ENCODE measurements around the gene PREP. TPM values are rescaled to one million over a fixed set of nuclear protein-coding genes. Genes with fewer than 3 reads are reported as not detected.

Gene PREP
- total and polyA plus RNA-seq, 8 donors, result 11.0 to 53.3 (median 18.1) TPM

DNA sequence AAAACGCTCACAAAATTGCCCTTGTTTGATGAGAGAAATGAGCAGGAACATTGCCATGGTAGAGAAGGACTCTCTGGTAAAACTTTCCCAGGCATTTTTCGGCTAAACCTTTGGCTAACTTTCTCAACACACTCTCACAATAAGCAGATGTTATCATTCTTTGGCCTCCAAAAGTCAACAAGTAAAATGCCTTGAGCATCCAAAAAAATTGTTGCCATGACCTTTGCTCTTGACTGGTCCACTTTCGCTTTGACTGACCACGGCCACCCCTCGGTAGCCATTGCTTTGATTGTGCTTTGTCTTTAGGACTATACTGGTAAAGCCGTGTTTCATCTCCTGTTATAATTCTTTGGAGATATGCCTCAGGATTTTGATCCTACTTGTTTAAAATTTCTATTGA lies 41.1 kb upstream of the PREP start:
- WGBS, 5 donors, result 76 to 83% (median 79%) methylated on average over 6 of the region's 6 CpGs
- intact Hi-C loops (cut with DNase I; ENCODE audit: low total_unique reads), result no loop called here
- TF ChIP-seq, protein P1, sequence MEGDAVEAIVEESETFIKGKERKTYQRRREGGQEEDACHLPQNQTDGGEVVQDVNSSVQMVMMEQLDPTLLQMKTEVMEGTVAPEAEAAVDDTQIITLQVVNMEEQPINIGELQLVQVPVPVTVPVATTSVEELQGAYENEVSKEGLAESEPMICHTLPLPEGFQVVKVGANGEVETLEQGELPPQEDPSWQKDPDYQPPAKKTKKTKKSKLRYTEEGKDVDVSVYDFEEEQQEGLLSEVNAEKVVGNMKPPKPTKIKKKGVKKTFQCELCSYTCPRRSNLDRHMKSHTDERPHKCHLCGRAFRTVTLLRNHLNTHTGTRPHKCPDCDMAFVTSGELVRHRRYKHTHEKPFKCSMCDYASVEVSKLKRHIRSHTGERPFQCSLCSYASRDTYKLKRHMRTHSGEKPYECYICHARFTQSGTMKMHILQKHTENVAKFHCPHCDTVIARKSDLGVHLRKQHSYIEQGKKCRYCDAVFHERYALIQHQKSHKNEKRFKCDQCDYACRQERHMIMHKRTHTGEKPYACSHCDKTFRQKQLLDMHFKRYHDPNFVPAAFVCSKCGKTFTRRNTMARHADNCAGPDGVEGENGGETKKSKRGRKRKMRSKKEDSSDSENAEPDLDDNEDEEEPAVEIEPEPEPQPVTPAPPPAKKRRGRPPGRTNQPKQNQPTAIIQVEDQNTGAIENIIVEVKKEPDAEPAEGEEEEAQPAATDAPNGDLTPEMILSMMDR (IDR thresholded peaks at IDR 0.05), result no peak
- TF ChIP-seq POLR2A (IDR thresholded peaks at IDR 0.05) (no peak), POLR2AphosphoS5 (IDR thresholded peaks at IDR 0.05) (no peak), EP300 (IDR thresholded peaks at IDR 0.05) (no peak)
- no peaks in the 10 kb centered on the region for H3K4me1 ChIP-seq
- H3K9me3 ChIP-seq, result no peaks in the 10 kb centered on the region
- H3K36me3 ChIP-seq, result no peaks in the 10 kb centered on the region
- no peak overlapping the region for H3K27ac ChIP-seq
- no peaks in the 10 kb centered on the region for H3K27me3 ChIP-seq
- no peak overlapping the region for H3K4me3 ChIP-seq
- DNase-seq, result no peak

DNA sequence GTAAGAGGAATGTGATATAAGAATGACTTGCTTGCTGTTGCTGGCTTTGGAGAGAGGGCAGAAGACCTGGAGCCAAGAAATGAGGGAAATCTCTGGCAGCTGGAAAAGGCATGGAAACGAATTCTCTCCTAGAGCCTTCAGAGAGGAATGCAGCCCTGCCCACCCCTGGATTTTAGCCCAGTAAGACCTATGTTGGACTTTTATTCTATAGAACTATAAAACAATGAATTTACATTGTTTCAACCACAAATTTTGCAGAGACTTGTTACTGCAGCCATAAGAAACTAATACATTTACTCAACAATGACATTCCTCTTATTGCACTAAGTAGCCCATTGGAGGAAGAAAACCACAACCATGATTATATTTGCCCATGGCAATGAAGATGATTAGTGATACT lies 39.5 kb upstream of the PREP start:
- Histone ChIP-seq H3K36me3 (no peaks in the 10 kb centered on the region), H3K4me1 (no peaks in the 10 kb centered on the region), H3K9me3 (no peaks in the 10 kb centered on the region), H3K27me3 (no peaks in the 10 kb centered on the region), H3K27ac (no peak overlapping the region), H3K4me3 (no peak overlapping the region)
- TF ChIP-seq, protein P1 (IDR thresholded peaks at IDR 0.05), result no peak
- TF ChIP-seq EP300 (IDR thresholded peaks at IDR 0.05) (no peak), POLR2A (IDR thresholded peaks at IDR 0.05) (no peak), POLR2AphosphoS5 (IDR thresholded peaks at IDR 0.05) (no peak)
- 56 to 69% (median 63%) methylated on average over 1 of the region's 1 CpG for WGBS, 5 donors
- intact Hi-C loops (cut with DNase I; ENCODE audit: low total_unique reads), result no loop called here
- DNase-seq, result no peak

DNA sequence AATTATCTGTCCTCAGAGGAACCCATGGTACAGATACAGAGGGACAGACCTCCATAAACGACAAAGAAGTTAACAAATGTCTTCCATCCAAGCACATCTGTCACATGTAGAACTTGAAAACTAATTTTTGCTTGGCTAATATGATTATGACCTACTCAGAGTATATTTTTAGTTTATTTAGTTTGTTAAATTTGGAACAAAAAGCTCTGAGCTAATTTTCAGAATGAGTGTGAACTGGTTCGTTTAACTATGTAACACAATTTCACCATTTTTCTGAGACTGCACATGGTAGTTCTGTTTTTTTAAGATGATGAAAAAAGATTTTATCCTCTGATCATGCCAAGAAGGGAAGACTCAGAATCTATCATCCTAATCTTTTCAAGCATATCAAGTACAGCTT lies 34.4 kb upstream of the PREP start:
- no peak for DNase-seq
- WGBS, 5 donors, result 61 to 73% (median 71%) methylated on average over 2 of the region's 2 CpGs
- H3K27ac ChIP-seq, result no peak overlapping the region
- no peaks in the 10 kb centered on the region for H3K27me3 ChIP-seq
- no peaks in the 10 kb centered on the region for H3K9me3 ChIP-seq
- no peaks in the 10 kb centered on the region for H3K36me3 ChIP-seq
- H3K4me3 ChIP-seq, result no peak overlapping the region
- H3K4me1 ChIP-seq, result no peaks in the 10 kb centered on the region
- intact Hi-C loops (cut with DNase I; ENCODE audit: low total_unique reads), result no loop called here
- TF ChIP-seq EP300 (IDR thresholded peaks at IDR 0.05), result no peak

DNA sequence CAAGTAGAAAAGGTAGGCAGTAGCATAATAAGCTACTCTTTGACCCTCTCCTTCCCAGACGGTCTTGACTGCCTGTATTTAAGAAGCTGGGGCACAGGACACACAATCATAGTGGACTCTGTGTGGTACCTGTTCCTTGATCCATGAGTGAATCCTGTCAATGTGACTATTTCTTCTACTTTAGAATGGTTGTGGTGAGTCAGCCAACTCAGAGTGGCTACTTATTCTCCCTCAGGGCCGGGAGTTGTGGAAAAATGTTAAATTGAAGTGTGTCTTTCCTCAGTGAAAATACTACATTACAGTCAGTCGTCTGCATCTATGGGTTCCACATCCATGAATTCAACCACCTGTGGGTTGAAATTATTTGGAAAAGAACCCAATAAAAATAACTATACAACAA lies 30.8 kb upstream of the PREP start:
- intact Hi-C loops (cut with DNase I; ENCODE audit: low total_unique reads), result no loop called here
- Histone ChIP-seq H3K27ac (no peak overlapping the region), H3K4me3 (no peak overlapping the region), H3K9me3 (no peaks in the 10 kb centered on the region), H3K4me1 (no peaks in the 10 kb centered on the region), H3K36me3 (no peaks in the 10 kb centered on the region), H3K27me3 (no peaks in the 10 kb centered on the region)
- 75 to 86% (median 79%) methylated on average over 3 of the region's 3 CpGs for WGBS, 5 donors
- TF ChIP-seq EP300 (IDR thresholded peaks at IDR 0.05) (no peak), POLR2A (IDR thresholded peaks at IDR 0.05) (no peak), POLR2AphosphoS5 (IDR thresholded peaks at IDR 0.05) (no peak)
- TF ChIP-seq, protein P1 (IDR thresholded peaks at IDR 0.05), result no peak
- DNase-seq, result no peak

DNA sequence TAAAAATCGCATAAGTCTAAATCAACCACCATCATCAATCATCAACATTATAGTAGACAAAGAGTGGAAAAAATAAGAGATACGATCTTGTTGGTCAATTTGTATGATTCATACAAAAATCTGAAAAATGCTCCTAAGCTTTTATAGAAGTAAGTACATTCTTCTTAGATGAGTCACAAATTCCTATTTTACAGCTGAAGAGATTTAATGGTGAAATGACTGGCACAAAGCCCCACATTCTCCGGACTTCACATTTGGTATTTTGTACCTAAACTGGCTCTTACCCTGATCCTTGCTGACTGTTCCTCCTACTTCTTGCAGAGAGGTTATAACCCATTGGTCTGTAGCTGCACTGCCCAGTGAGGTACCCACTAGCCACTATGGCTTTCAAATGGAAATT lies 29.9 kb upstream of the PREP start:
- no peaks in the 10 kb centered on the region for H3K4me1 ChIP-seq
- H3K27ac ChIP-seq, result no peak overlapping the region
- H3K36me3 ChIP-seq, result no peaks in the 10 kb centered on the region
- no peaks in the 10 kb centered on the region for H3K27me3 ChIP-seq
- no peak overlapping the region for H3K4me3 ChIP-seq
- no peaks in the 10 kb centered on the region for H3K9me3 ChIP-seq
- TF ChIP-seq EP300 (IDR thresholded peaks at IDR 0.05), result no peak
- TF ChIP-seq POLR2AphosphoS5 (IDR thresholded peaks at IDR 0.05), result no peak
- TF ChIP-seq, protein P1 (IDR thresholded peaks at IDR 0.05), result no peak
- TF ChIP-seq POLR2A (IDR thresholded peaks at IDR 0.05), result no peak
- 57 to 74% (median 72%) methylated on average over 3 of the region's 3 CpGs for WGBS, 5 donors
- intact Hi-C loops (cut with DNase I; ENCODE audit: low total_unique reads), result no loop called here
- DNase-seq, result no peak
